NCI-H2029 treated with DMSO at 0.1 percent for 48 hours (cell line): ENCODE data around the gene FAM53B.
"Not testable (repeated sequence)": the region's sequence is repeated elsewhere in the genome, so short reads cannot be mapped to it uniquely, and the experiment has no call there.

ENCODE experiments used
- DNase-seq: peaks from one replicate; lab custom pipeline; 2025; lab: John Stamatoyannopoulos, UW

FAM53B gene, protein sequence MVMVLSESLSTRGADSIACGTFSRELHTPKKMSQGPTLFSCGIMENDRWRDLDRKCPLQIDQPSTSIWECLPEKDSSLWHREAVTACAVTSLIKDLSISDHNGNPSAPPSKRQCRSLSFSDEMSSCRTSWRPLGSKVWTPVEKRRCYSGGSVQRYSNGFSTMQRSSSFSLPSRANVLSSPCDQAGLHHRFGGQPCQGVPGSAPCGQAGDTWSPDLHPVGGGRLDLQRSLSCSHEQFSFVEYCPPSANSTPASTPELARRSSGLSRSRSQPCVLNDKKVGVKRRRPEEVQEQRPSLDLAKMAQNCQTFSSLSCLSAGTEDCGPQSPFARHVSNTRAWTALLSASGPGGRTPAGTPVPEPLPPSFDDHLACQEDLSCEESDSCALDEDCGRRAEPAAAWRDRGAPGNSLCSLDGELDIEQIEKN

DNA sequence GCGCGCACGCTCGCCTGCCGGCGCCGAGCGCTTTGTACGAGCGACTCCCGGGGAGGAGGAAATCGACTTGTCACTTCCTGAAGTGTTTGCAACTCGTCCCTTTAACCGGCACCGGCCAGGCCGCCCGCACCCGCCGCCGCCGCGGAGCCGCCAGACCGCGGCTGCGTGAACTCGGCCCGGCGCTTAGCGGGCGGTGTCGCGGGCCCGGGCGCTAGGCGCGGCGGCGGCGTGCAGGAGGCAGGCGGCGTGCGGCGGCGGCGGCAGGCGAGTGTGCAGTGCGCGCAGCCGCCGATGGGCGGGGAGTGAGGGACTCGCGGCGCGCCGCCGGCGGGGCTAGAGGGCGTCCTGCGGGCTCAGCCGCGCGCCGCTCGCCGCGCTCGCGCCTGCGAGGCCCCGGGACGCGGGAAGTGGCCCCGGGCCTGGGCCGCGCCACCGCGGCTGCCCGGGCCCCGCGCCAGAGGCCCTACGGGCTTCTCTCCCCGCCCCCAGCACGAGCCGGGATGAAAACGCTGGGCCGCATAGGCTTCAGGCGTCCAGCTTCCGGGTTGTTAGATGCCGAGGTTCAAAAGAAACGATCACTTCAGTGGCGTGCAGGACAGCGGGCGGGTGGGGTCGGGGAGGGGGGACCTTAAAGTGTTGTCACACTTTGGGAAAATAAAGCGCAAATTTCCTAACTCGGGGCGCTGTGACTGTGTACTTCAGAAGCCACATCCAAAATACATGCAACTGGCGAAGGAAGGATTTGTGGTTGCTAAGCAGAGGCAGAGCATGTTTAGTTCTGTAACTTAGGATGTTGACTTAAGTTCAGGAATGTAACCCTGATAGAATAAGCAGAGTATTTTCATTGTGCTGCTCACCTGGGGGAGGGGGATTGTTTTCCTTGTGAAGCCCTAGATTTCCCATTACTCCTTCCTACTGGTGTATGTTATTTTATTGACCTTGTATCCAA lies at the start of gene FAM53B:
Gene FAM53B (minus strand): TSS at position 277 of the 949 bp plus-strand sequence. CDS start 37,665 bp downstream, outside the sequence.
- DNase-seq, result no peak

DNA sequence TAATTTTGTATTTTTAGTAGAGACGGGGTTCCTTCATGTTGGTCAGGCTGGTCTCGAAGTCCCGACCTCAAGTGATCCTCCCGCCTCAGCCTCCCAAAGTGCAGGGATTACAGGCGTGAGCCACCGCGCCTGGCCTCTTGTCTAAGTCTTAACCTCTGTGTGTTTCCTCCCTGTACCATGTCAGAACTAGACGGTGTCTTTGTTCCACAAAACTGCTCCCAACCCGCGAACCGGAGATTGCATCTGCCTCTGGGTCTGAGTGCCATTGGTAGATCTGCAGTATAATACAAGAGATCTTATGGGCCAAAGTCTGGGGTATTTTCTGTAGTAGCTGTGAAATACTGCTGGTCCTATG lies 48.8 kb upstream of the FAM53B start:
- no peak for DNase-seq

DNA sequence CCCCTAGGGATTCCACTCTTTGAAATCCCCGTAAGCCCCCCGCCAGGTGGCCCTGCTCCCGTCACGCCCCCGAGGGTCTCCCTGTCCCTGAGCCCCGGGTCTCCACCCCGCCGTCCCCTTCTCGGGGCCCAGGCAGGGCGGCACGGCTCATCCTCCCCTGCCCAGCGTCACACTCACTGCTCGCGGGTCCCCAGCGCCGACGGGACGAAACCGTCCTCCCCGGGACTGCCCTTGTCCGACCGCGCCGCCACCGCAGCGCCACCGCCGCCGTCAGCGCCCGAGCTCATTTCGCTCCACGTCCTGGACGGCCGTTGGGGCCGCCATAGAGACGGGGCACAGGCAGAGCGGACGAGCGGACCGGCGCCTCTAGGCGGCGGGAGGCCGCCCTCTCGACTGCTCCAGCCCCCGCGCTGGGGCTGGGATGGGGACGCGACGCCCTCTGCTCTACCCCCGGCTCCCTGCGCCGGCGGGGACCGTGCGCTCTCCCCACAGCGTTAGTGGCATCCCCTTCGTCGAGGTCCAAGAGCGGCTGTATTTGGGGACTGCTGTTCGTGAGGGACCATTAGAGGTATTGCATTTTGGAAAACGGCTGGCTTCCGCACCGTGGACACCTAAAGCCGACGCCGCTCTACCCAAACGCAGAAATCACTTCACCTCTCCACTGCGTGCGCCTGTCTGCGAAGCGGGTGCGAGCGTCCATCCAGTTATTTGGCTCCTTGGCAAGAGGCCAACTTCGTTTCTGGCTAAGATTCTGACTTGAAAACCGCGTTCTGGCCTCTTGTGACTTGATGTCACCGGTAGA lies 47.6 kb upstream of the FAM53B start, which contains the start of gene EEF1AKMT2:
Gene EEF1AKMT2 (minus strand): TSS at position 341 of the 802 bp plus-strand sequence. CDS start 54 bp downstream, at position 287.
- DNase-seq, result peak; percentile 28

DNA sequence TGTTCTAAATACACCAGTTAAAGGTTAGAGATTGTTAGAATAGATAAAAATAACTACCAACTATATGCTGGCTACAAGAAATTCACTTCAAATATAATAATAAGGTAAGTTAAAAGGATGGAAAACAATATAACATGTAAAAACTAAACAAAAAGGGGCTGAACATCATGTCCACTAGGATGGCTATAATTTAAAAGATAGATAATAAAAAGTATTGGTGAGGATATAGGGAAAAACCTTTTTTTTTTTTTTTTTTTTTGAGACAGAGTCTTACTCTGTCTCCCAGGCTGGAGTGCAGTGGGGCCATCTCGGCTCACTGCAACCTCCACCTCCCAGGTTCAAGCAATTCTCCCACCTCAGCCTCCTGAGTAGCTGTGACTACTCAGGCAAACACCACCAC lies 38.7 kb upstream of the FAM53B start:
- DNase-seq, result not testable (repeated sequence)

DNA sequence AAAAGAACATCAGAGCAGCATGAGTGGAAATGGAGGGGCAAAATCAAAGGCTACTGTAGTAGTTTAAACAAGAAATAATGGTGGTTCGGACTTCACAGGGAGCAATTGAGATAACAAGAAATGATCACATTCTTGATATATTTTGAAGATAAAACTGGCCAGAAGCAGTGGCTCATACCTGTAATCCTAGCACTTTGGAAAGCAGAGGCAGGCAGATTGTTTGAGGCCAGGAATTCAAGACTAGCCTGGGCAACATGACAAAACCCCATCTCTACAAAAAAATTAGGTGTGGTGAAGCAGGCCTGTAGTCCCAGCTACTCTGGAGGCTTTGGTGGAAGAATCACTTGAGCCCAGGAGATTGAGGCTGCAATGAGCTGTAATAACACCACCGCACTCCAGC lies 24.6 kb upstream of the FAM53B start:
- no peak for DNase-seq

DNA sequence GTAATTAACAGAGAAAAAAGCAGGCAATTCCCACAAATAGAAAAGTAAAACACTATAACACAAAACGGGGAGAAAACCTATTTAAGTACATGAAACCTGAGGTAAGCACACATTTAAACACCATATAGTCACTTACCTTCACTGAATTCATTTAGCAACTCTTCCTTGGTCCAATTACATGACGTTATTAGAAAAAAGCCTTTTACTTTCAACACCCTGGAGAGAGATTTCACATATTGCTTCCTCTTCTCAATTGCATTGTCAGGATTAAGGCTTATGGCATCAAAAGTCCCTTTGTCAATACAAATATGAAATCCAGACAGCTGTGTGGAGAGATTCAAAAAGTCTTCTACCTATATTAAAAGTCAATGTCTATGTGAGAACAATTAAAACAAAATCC lies 21.1 kb upstream of the FAM53B start:
- no peak for DNase-seq

DNA sequence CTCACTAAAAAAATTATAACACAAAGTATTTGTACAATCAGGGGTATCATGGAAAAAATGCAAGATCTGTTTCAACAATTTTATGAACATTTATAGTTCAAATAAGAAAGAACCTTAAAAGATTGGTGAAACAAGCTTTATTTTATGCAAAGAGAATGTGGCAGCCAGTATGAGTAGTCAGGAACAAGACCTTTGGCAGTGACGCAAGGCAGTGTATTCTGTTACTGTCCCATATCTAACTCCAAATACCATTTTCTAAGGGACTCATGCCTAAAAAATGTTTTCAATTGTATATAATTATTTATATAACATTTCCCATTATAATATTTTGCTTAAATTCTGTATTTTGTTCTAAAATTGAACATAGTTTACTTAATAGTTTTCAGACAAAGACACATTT lies 19.1 kb upstream of the FAM53B start:
- no peak for DNase-seq

DNA sequence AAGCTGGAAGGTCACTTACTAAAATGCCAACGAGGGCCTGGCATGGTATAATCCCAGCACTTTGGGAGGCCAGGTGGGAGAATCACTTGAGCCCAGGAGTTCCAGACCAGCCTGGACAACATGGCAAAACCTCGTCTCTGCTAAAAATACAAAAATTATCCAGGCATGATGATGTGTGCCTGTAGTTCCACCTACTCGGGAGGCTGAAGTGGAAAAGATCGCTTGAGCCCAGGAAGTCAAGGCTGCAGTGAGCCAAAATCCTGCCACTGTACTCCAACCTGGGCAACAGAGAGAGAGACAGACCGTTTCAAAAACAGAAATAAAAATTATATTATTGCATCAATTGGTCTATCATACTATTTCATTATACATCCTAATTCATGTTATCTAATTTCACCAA lies 18.1 kb upstream of the FAM53B start:
- no peak for DNase-seq

DNA sequence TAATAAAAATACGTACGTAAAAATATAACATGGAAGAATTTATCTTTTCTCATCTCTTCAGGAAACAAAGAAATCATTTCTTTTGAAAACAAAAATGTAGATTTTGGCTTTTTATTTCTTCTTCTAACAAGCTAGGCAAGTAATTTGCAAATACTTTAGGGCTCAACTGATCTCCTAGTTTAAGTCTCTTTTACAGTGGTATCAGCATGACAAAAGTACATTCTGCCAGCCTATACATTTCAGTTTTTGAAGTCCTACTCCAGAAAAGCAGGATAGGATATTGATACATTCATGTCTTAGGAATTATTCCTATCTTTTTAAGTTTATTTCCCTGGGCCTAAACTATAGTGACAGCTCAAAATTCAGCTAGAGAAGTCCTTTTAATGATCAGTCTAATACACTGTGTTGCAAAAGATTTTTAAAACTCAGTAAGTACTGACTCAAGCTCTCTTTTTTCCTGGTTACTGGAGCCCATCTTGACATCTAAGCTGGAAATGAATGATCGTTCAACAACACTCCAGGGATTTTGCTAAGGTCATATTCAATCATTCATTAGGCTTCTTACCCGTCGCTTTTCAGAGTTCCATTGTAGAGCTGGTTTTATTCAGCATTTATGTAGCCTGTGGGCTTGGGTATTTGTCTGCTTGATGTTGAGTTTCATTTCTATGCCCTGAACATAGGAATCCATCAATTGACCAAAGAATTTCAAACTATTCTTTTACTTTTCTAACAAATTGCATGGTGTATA lies 12.2 kb upstream of the FAM53B start:
- no peak for DNase-seq

DNA sequence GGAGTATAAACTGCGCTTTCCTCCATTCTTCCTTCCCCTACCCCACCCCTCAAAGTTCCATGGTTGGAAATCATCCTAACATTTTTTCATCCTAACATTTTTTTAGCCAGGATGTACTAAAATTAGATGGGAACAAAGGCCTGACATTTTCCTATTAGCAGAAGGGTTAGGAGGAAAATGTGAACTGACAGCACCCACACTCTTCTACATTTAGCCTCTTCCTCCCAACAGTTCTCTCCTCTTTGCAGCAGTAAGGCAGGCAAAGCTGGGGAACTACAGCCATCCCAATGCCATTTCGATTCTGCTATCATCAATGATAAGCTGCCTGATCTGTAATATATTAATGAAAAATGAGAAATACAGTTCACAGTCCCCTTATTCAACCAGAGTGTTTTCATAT lies 11.4 kb upstream of the FAM53B start:
- no peak for DNase-seq

DNA sequence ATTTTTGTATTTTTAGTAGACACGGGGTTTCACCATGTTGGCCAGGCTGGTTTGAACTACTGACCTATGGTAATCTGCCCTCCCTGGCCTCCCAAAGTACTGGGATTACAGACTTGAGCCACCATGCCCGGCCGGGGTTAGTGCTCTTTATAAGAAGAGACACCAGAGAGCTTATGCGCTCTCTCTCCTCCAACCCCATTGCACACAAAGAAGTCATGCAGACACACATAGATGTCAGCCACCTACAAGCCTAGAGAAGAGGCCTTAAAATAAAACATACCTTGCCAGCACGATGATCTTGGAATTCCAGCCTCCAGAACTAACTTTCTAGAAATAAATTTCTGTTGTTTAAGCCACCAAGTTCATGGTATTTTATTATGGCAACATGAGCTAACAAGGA lies 10.0 kb upstream of the FAM53B start:
- no peak for DNase-seq

DNA sequence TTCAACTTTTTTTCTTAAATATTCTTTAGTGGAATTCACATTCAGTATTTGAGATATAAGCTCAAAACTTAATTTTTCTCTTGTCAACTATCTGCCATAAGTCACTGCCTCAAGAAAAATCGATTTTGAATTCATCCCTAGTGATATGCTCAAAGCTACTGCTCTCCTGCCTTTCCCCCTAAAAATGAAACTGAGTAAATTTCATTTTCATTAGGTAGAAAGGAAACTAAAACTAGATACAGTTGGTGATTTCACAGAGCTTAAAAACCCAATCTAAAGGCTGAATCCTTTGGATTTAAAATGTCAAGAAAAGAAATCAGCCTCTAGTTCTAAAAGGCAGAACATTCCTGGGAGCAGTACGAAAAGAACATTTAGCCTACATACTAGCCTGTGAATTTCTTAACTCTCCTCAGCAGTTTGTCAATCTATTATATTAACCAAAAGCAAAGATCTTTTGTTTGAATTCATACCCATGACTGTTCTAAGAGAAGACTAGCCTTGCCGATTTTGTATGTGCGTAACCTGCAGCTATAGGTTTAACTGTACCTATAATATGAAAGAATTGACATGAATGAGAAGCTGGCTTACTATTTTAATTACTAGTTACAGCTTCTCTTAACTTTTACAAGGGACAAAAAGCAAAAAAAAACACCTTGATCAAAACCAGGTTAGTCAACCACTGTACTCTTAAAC lies 4.9 kb upstream of the FAM53B start:
- DNase-seq, result no peak

DNA sequence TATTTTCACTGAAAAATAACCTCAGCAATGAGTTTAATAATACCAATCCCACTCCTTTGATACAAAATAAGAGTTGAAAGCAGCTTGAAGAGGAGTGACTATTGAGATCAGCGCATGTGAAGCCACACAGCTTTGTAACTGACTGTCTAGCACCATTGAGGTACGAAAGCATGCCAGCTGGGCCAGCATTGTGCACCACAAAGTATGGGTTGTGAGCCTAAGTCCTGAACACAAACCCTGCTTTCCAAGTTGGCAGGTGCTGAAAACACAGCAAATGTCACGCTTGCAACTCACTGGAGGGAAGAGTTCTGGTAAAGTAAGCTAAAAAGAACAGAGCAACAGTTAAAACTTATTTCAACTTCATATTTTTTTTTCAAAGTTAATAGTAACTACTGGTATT lies 4.0 kb upstream of the FAM53B start:
- DNase-seq, result no peak

DNA sequence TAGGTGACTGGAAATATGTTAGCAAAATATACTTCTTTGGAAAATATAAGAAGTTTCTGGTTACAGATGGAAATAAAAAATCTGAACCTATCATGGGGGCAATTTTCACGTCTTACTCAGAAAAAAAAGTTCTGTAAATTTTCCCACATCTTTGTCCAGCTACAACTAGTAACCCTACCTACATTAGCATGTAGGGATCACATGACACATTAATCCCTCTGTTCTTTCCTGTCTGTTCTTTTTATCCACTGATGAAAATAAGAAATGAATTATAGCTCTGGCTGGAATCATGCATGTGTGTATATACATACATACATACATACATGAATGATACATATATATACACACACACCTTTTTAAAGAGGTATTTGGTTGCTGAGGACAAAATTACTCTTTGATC lies 3.6 kb upstream of the FAM53B start:
- no peak for DNase-seq

DNA sequence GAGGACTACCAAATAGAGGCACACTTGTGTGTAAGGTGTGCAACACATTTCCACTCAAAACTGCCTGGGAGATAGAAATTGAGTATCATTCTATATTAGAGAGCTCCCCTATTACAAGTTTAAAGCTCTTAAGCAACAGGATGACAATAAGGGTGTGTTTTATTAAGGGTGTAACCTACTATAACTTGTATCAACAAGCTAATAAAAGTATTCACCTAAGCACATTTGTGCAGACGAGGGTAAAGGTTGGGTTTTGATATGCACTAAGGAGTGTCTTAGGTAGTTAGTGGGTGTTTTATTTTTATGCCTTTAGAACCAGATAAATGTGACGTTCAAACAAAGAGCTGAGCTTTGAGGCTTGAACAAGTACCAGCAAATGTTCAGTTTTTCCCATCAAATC lies 2.8 kb upstream of the FAM53B start:
- DNase-seq, result no peak

DNA sequence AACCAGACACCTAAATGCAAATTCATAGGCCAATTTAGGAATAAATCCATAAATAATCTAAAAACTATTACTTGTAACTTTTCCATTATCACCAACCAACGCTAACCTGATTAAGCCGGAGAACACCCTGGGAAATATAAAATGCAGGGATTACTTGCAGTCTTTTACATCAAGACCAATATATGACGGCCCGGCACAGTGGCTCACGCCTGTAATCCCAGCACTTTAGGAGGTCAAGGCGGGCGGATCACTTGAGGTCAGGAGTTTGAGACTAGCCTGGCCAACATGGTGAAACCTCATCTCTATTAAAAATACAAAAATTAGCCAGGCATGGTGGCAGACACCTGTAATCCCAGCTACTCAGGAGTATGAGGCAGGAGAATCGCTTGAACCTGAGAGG lies 2.3 kb upstream of the FAM53B start:
- DNase-seq, result not testable (repeated sequence)

DNA sequence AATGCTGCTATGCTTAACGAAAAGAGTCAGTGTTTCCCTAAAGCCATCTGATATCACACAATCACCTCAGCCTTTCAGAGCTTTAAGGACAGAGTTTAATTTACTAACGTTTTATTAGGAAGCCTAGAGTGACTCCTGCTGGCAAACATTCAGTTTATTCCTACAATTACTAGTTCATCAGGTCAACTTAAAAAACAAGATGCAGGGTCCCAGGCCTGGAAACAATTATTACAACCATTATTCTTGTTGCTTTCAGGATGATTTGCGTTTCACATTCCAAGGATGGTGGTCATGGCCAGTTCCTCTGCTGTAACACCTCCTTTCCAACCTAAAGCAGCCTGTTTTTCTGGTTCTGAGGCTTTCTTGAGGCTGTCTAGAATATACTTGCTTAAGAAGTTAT lies 1.5 kb upstream of the FAM53B start:
- DNase-seq, result no peak

DNA sequence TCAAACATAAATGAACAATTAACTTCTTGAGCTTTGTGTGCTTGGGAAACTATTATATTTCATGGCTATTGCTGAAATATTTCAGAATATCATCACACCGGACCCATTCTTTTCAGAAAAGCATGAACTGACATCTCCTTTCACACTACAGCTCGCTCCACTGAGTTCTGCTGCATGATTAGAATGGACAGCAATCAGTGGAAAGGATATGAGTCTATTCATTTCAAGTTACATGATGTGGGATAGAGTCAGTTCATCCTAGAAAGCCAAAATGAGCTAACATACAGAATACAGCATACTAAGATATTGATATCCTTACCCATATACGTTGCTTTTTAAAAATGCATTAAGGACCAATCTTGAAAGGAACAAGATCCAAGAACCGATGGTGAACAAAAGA lies 1.1 kb upstream of the FAM53B start:
- DNase-seq, result no peak

DNA sequence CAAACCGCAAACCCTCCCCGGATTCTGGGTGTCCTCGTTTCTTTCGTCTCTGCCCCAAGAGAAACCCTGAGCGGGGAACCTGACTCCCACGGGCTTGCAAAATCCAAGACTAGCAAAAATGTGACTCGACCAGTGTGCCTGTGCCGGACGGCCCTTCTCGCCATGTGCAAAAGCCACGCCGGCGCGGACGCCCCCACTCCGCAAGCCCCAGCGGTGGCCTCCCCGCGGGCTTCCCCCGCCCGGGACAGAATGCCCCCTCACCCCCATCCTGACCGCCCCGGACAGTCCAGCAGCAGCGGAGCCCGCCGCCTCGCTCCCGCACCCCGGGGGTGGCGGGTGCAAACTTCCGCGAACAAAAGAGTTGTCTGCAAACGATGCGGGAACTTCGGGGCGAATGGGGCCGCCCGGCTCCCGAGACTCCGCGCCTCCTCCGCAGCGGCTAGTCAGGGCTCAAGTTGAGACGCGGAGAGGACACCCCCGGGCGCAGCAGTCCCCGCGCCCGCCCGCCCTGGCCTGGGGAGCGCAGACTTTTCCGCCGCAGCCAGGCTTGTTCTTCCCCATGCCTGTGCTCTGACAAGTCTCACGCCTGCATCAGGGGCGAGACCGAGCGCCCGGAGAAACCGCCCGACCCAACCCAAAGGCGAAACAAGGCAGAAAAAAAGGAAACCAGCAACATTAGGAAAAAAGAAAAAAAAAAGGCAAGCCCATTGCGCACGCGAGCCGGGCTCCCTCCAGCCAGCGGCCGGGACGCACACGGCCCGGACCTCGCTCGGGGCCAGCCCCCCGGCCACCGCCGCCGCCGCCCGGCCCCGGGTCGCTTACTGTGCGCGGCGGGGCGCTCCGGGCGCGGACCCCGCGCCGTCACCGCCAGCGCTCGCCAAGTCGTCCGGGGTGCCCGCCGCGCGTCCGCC lies 732 bp downstream of the FAM53B start:
- DNase-seq, result no peak
